Activated CD4-positive, alpha-beta memory T cell treated with anti-CD3 and anti-CD28 coated beads for 36 hours (primary cell): Measurements from ENCODE around the gene NRP1. TPM values are rescaled to one million over a fixed set of nuclear protein-coding genes. Genes with fewer than 3 reads are reported as not detected.

Source experiments
- CTCF ChIA-PET: fragments of 350-600 bp; sonication (Branson Sonifier 250); formaldehyde crosslinking; loops from one replicate; lab custom pipeline; 2021; ENCODE audit warnings: antibody characterized with exemption, inconsistent platforms; lab: Charles Lee
- POLR2A ChIA-PET: fragments of 350-600 bp; sonication (Branson Sonifier 250); formaldehyde crosslinking; loops from one replicate; lab custom pipeline; 2021; ENCODE audit warnings: antibody characterized with exemption; lab: Charles Lee
- DNase-seq: peaks from one replicate; pipeline ENCODE4 v3.0.0-alpha.2; 2020
- H3K27ac Mint-ChIP-seq: one replicate; pipeline ENCODE4 v1.8.0; 2021; ENCODE audit warnings: mixed read lengths
- H3K27me3 Mint-ChIP-seq: one replicate; pipeline ENCODE4 v1.8.0; 2021; ENCODE audit warnings: mixed read lengths
- H3K36me3 Mint-ChIP-seq: one replicate; pipeline ENCODE4 v1.8.0; 2021; ENCODE audit warnings: mixed read lengths
- H3K4me1 Mint-ChIP-seq: one replicate; pipeline ENCODE4 v1.8.0; 2021; ENCODE audit warnings: low read depth, mixed read lengths
- H3K4me3 Mint-ChIP-seq: one replicate; pipeline ENCODE4 v1.8.0; 2021; ENCODE audit warnings: mild to moderate bottlenecking, mixed read lengths
- H3K9me3 Mint-ChIP-seq: one replicate; pipeline ENCODE4 v1.8.0; 2021; ENCODE audit warnings: mixed read lengths
- intact Hi-C: fragments of 100-400 bp; cut with micrococcal nuclease; formaldehyde crosslinking; loops from one replicate; pipeline ENCODE4 v1.15.1; 2023
- total RNA-seq, 2 experiments: library from RNA; stranded (reverse); gene quantifications; one replicate each; pipeline ENCODE4 v1.2.3, GENCODE V29; 2021

Gene NRP1
- total RNA-seq, 2 experiments from 2014 or later: 1.5 to 1.6 TPM

- ChIA-PET POLR2A (no interaction called here), CTCF (no interaction called here)
- no peak for DNase-seq
- Mint-ChIP-seq H3K36me3 (no peaks in the 10 kb centered on the region), H3K9me3 (no peaks in the 10 kb centered on the region), H3K27ac (no peak overlapping the region), H3K27me3 (peaks cover 10% of the 10 kb centered on the region), H3K4me3 (no peak overlapping the region), H3K4me1 (peaks cover 7% of the 10 kb centered on the region)
- intact Hi-C loops: loop anchor here (5.0 kb wide), 1 partner anchor 1571 kb away; no protein-coding TSS in a partner anchor
Measured at GRCh38 chr10:33240931-33241330, 93.5 kb downstream of the NRP1 start.

GRCh38 chr10:33240258-33240657 is 94.2 kb downstream of the NRP1 start:
- H3K27me3 Mint-ChIP-seq: peaks cover 12% of the 10 kb centered on the region
- no peaks in the 10 kb centered on the region for H3K36me3 Mint-ChIP-seq
- no peak for DNase-seq
- no peak overlapping the region for H3K27ac Mint-ChIP-seq
- no peaks in the 10 kb centered on the region for H3K9me3 Mint-ChIP-seq
- H3K4me3 Mint-ChIP-seq: no peak overlapping the region
- ChIA-PET CTCF (no interaction called here), POLR2A (no interaction called here)
- H3K4me1 Mint-ChIP-seq: peaks cover 3% of the 10 kb centered on the region
- intact Hi-C loops: loop anchor here (5.0 kb wide), 1 partner anchor 1572 kb away; no protein-coding TSS in a partner anchor

GRCh38 chr10:33239257-33239656 is 95.2 kb downstream of the NRP1 start:
- Mint-ChIP-seq H3K36me3 (no peaks in the 10 kb centered on the region), H3K4me3 (no peak overlapping the region), H3K4me1 (no peaks in the 10 kb centered on the region), H3K27me3 (peaks cover 12% of the 10 kb centered on the region), H3K9me3 (no peaks in the 10 kb centered on the region), H3K27ac (no peak overlapping the region)
- intact Hi-C loops: no loop called here
- ChIA-PET CTCF (no interaction called here), POLR2A (no interaction called here)
- DNase-seq: no peak

DNA sequence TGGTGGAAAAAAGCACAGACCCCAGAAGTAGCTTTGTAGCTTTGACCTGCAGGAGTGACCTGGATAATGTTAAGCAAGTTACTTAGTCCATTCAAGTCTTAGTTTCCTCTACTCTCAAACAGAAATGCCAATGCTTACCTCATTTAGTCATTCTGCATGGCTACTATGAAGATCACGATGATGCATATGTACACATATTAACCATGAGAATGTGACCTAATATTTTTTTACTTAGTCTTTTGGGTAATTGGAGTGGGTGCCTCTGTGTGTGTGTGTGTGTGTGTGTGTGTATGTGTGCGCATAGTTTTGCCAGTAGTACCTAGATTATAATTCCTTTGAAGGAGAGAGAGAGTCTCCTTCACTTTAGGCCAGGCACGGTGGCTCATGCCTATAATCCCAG is 95.8 kb downstream of the NRP1 start:
- ChIA-PET CTCF (no interaction called here), POLR2A (no interaction called here)
- DNase-seq: no peak
- Mint-ChIP-seq H3K4me3 (no peak overlapping the region), H3K9me3 (no peaks in the 10 kb centered on the region), H3K27ac (no peak overlapping the region), H3K27me3 (peaks cover 10% of the 10 kb centered on the region), H3K36me3 (no peaks in the 10 kb centered on the region), H3K4me1 (no peaks in the 10 kb centered on the region)
- intact Hi-C loops: no loop called here

GRCh38 chr10:33237736-33238624 is 96.5 kb downstream of the NRP1 start:
- no peaks in the 10 kb centered on the region for H3K36me3 Mint-ChIP-seq

DNA sequence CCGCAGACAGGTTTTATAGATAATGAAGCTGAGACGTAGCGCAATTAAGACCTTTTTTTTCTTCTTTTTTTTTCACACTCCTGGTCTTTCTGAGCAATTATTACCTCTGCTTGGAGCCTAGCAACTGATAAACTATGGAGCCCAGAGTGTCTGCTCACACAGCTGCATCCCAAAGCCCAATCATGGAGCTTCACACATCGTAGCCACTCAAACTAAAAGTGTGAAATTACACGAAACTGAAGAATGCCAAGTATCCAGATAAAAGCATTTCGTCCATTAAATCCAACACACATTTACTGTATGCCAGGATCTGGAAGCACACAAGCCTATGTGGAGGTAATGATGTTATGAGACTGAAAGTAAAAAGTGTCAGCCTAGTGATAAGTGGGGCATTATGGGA is 97.6 kb downstream of the NRP1 start:
- Mint-ChIP-seq H3K27ac (no peak overlapping the region), H3K9me3 (no peaks in the 10 kb centered on the region), H3K27me3 (peaks cover 13% of the 10 kb centered on the region), H3K4me3 (no peak overlapping the region), H3K36me3 (no peaks in the 10 kb centered on the region), H3K4me1 (no peaks in the 10 kb centered on the region)
- POLR2A ChIA-PET: no interaction called here
- CTCF ChIA-PET: no interaction called here
- no peak for DNase-seq
- intact Hi-C loops: no loop called here

More at GRCh38 chr10:33237736-33238624, 96.5 kb downstream of the NRP1 start:
- peaks cover 12% of the 10 kb centered on the region for H3K27me3 Mint-ChIP-seq
- intact Hi-C loops: no loop called here
- H3K4me3 Mint-ChIP-seq: no peak overlapping the region
- H3K27ac Mint-ChIP-seq: no peak overlapping the region
- no peaks in the 10 kb centered on the region for H3K9me3 Mint-ChIP-seq
- CTCF ChIA-PET: no interaction called here
- DNase-seq: no peak
- no peaks in the 10 kb centered on the region for H3K4me1 Mint-ChIP-seq
- POLR2A ChIA-PET: no interaction called here

- Mint-ChIP-seq H3K4me3 (no peak overlapping the region), H3K27ac (no peak overlapping the region), H3K36me3 (no peaks in the 10 kb centered on the region), H3K27me3 (peaks cover 14% of the 10 kb centered on the region), H3K4me1 (no peaks in the 10 kb centered on the region), H3K9me3 (no peaks in the 10 kb centered on the region)
- intact Hi-C loops: no loop called here
- ChIA-PET POLR2A (no interaction called here), CTCF (no interaction called here)
- no peak for DNase-seq
Measured at GRCh38 chr10:33235951-33236350, 98.5 kb downstream of the NRP1 start.

GRCh38 chr10:33235251-33235884 is 99.1 kb downstream of the NRP1 start:
- ChIA-PET CTCF (no interaction called here), POLR2A (no interaction called here)
- H3K27me3 Mint-ChIP-seq: peaks cover 12% of the 10 kb centered on the region
- intact Hi-C loops: no loop called here
- no peaks in the 10 kb centered on the region for H3K36me3 Mint-ChIP-seq
- H3K27ac Mint-ChIP-seq: no peak overlapping the region
- no peaks in the 10 kb centered on the region for H3K4me1 Mint-ChIP-seq
- H3K4me3 Mint-ChIP-seq: no peak overlapping the region
- no peak for DNase-seq
- no peaks in the 10 kb centered on the region for H3K9me3 Mint-ChIP-seq

DNA sequence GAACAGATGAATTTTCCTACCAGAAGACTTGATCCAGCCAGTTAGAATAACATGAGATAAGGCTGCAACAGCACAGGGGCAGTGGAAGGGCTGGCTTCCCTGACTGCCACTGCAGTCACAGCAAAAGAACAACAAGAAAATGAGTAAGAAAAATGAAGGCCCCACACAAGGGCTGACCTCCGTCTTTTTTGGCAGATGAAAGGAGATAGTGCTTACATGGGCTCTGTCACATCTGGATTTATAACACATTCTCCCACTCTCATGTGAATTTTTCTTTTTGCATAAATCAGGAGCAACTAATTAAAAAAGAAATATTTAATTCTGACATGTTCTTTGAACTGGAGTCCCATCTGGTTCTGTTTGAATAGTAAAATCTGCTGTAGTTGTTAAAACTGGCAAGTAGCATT is 99.6 kb downstream of the NRP1 start:
- ChIA-PET CTCF (no interaction called here), POLR2A (no interaction called here)
- H3K27ac Mint-ChIP-seq: no peak overlapping the region
- no peaks in the 10 kb centered on the region for H3K36me3 Mint-ChIP-seq
- no peaks in the 10 kb centered on the region for H3K9me3 Mint-ChIP-seq
- H3K4me1 Mint-ChIP-seq: no peaks in the 10 kb centered on the region
- intact Hi-C loops: no loop called here
- H3K4me3 Mint-ChIP-seq: no peak overlapping the region
- peaks cover 9% of the 10 kb centered on the region for H3K27me3 Mint-ChIP-seq
- DNase-seq: no peak

- H3K27ac Mint-ChIP-seq: no peak overlapping the region
- intact Hi-C loops: no loop called here
- DNase-seq: no peak
- H3K27me3 Mint-ChIP-seq: peaks cover 9% of the 10 kb centered on the region
- CTCF ChIA-PET: interaction anchor here (1.1 kb wide), 1 partner anchor 41 kb away, joined by 4 read pairs; no protein-coding TSS in a partner anchor
- no peak overlapping the region for H3K4me3 Mint-ChIP-seq
- H3K9me3 Mint-ChIP-seq: no peaks in the 10 kb centered on the region
- POLR2A ChIA-PET: no interaction called here
- H3K36me3 Mint-ChIP-seq: no peaks in the 10 kb centered on the region
- no peaks in the 10 kb centered on the region for H3K4me1 Mint-ChIP-seq
Measured at GRCh38 chr10:33233635-33234034, 100.8 kb downstream of the NRP1 start.

GRCh38 chr10:33233221-33233620 is 101.2 kb downstream of the NRP1 start:
- CTCF ChIA-PET: interaction anchor here (1.1 kb wide), 1 partner anchor 40 kb away, joined by 4 read pairs; no protein-coding TSS in a partner anchor
- Mint-ChIP-seq H3K36me3 (no peaks in the 10 kb centered on the region), H3K4me1 (no peaks in the 10 kb centered on the region), H3K27me3 (peaks cover 9% of the 10 kb centered on the region), H3K4me3 (no peak overlapping the region), H3K9me3 (no peaks in the 10 kb centered on the region), H3K27ac (no peak overlapping the region)
- DNase-seq: no peak
- POLR2A ChIA-PET: no interaction called here
- intact Hi-C loops: no loop called here

DNA sequence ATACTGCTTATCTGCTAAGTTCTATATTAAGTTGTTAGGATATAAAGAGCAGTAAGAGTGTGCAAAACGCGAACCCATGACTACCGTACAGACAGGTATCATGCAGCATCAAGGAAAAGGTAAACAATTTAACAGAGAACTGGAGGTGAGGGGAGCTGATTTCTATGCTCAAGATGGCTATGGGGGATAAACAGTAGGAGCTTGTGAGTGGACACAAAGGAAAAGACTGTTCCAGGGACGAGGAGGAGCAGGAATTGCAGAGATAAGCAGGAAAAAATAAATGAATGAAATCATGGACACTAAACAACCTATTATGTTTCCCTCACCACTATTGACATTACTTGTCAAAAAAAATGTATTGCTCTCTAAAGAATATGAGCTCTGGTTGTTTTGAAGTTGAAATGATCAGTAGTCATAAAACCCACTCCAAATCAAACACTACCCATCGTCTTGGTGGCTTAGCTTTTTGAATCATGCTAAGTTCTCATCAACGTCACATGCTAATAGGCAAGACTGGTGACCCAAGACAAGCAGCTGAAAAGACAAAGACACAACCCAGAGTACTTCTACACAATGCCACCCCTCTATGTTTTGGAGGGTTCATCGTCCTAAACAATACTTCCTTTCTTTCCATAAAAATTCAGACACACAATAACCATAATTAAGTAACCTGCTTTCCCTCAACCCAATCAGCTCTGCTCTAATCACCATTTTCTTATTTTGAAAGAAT is 102.7 kb downstream of the NRP1 start:
- no peak overlapping the region for H3K27ac Mint-ChIP-seq
- intact Hi-C loops: no loop called here
- CTCF ChIA-PET: interaction anchor here (0.9 kb wide), 1 partner anchor 39 kb away, joined by 3 read pairs; no protein-coding TSS in a partner anchor
- H3K9me3 Mint-ChIP-seq: no peaks in the 10 kb centered on the region
- no peak for DNase-seq
- no peak overlapping the region for H3K4me3 Mint-ChIP-seq
- POLR2A ChIA-PET: no interaction called here
- H3K27me3 Mint-ChIP-seq: peaks cover 7% of the 10 kb centered on the region
- H3K4me1 Mint-ChIP-seq: no peaks in the 10 kb centered on the region
- H3K36me3 Mint-ChIP-seq: no peaks in the 10 kb centered on the region
